Measurements from ENCODE around the gene THPO. TPM values are rescaled to one million over a fixed set of nuclear protein-coding genes. Genes with fewer than 3 reads are reported as not detected.
A peak's percentile ranks its signal among the peaks of the same experiment; 100 is the strongest.

Gene THPO
- total RNA-seq, 1 donor from 2014 or later: 2.3 TPM

DNA sequence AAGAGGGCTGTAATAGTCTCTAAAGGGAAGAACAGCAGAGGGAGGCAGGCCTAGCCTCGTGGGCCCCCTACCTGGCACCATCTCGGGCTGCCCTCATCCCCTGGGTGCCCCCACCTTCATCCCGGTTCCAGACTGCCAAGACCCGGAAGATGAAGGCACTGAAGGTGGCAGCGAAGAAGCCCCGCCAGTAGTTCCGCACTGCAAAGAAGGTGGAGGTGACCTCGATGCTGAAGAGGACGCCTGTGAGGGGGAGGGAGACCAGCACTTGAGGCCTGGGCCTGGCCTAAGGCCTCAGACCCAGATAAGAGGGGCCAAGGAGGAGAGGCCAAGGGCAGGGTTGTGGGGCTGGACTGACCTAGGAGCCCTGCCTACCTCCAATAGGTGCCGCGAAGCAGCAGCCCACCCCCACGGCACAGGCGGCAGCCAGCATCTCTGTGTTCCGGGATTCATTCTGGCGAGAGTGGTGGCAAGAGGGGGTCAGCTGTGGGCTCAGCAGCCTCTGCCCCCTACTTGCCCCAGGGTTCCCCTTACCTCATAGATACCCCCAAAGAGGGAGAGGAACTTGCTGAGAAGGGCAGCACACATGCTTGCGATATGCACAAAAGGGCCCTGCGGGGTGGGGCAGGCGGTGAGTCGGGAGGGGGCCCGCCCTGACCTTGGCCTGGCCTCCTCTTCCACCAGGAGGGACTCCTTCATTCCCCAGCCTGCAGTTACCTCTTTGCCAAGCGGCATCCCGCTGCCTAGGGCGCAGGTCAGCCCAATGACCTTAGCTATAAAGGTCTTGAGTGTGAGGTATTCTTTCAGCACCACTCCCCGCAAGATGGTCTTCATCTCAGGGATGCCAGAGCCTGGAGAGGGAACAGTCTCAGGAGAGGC is 20.5 kb downstream of the THPO start:
- Mint-ChIP-seq H3K27ac (no peak overlapping the region), H3K27me3 (ENCODE audit: insufficient read depth, low read depth) (peaks cover 9% of the 10 kb centered on the region), H3K4me3 (no peak overlapping the region), H3K9me3 (no peaks in the 10 kb centered on the region), H3K36me3 (peaks cover 6% of the 10 kb centered on the region), H3K4me1 (peaks cover 17% of the 10 kb centered on the region)
- Histone ChIP-seq H4K20me1 (ENCODE audit: low read depth) (peaks cover 4% of the 10 kb centered on the region), H3K4me3 (no peak overlapping the region), H3F3A (ENCODE audit: low read depth) (peaks cover 28% of the 10 kb centered on the region), H3K27ac (no peak overlapping the region), H3K4me1 (peaks cover 19% of the 10 kb centered on the region), H3K4me2 (no peak overlapping the region), H3K9ac (no peak overlapping the region), H3K79me2 (ENCODE audit: low read depth) (peaks cover 35% of the 10 kb centered on the region), H3K9me3 (ENCODE audit: low read depth) (no peaks in the 10 kb centered on the region), H2AFZ (replicated peaks) (no peak overlapping the region), H3K36me3 (no peaks in the 10 kb centered on the region), H3K27me3 (no peaks in the 10 kb centered on the region)
- TF ChIP-seq EZH2phosphoT487 (IDR thresholded peaks at IDR 0.05): no peak
- TF ChIP-seq, protein P1, sequence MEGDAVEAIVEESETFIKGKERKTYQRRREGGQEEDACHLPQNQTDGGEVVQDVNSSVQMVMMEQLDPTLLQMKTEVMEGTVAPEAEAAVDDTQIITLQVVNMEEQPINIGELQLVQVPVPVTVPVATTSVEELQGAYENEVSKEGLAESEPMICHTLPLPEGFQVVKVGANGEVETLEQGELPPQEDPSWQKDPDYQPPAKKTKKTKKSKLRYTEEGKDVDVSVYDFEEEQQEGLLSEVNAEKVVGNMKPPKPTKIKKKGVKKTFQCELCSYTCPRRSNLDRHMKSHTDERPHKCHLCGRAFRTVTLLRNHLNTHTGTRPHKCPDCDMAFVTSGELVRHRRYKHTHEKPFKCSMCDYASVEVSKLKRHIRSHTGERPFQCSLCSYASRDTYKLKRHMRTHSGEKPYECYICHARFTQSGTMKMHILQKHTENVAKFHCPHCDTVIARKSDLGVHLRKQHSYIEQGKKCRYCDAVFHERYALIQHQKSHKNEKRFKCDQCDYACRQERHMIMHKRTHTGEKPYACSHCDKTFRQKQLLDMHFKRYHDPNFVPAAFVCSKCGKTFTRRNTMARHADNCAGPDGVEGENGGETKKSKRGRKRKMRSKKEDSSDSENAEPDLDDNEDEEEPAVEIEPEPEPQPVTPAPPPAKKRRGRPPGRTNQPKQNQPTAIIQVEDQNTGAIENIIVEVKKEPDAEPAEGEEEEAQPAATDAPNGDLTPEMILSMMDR (IDR thresholded peaks at IDR 0.05): no peak
- TF ChIP-seq EZH2 (IDR thresholded peaks at IDR 0.05): no peak
- DNase-seq (ENCODE audit: low spot score): no peak

DNA sequence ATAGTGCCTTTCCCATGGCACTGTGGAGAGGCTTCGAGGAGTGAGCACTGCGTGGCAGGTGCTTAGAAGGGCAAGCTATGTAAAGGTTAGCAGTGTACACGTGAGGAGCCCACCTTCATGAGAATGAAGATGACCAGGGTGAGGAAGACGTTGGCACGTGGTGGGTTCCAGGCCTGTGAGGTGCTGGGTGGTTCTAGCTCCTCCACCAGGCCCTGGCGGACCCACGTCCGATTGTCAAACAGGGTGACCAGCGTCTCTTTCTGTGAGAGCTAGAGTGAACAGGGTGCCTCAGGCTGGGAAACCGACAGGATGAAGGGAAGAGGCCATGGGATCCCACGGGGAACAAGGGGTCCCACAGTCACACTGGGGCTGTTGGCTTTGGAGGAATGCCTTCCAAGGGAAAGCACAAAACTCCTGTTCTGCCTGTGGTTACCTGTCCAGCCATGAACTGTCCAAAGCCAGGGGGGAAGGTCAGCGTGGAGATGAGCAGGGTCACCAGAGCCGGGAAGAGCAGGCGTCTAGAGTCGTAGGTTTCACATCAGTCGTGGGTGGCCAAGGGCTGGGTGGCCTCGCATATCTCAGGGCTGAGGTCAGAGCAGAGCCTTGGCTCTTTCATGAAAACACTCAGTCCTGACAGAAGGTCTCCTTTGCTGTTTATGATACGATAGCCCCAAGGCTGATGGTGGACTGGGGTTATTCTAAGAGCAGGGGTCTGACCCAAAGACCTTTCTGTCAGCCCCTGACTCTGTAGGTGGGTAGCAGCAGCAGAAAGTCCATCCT is 22.6 kb downstream of the THPO start:
- TF ChIP-seq EZH2 (IDR thresholded peaks at IDR 0.05) (no peak), EZH2phosphoT487 (IDR thresholded peaks at IDR 0.05) (no peak)
- TF ChIP-seq, protein P1 (IDR thresholded peaks at IDR 0.05): no peak
- peaks cover 31% of the 10 kb centered on the region for H3K4me1 Mint-ChIP-seq
- H3K36me3 Mint-ChIP-seq: peaks cover 16% of the 10 kb centered on the region
- H3K9me3 ChIP-seq (ENCODE audit: low read depth): no peaks in the 10 kb centered on the region
- H3K9ac ChIP-seq: no peak overlapping the region
- no peak for DNase-seq (ENCODE audit: low spot score)
- no peaks in the 10 kb centered on the region for H3K9me3 Mint-ChIP-seq
- peaks cover 15% of the 10 kb centered on the region for H3K4me1 ChIP-seq
- peak overlapping the region; percentile 53 for H3K4me3 Mint-ChIP-seq
- no peak overlapping the region for H3K27ac Mint-ChIP-seq
- H3K27me3 Mint-ChIP-seq (ENCODE audit: insufficient read depth, low read depth): peaks cover 10% of the 10 kb centered on the region
- H2AFZ ChIP-seq (replicated peaks): no peak overlapping the region
- H3K27me3 ChIP-seq: no peaks in the 10 kb centered on the region
- H3K27ac ChIP-seq: no peak overlapping the region
- no peak overlapping the region for H3K4me3 ChIP-seq
- peaks cover 14% of the 10 kb centered on the region for H3F3A ChIP-seq (ENCODE audit: low read depth)
- no peaks in the 10 kb centered on the region for H3K36me3 ChIP-seq
- H4K20me1 ChIP-seq (ENCODE audit: low read depth): peaks cover 14% of the 10 kb centered on the region
- peaks cover 16% of the 10 kb centered on the region for H3K79me2 ChIP-seq (ENCODE audit: low read depth)
- no peak overlapping the region for H3K4me2 ChIP-seq

DNA sequence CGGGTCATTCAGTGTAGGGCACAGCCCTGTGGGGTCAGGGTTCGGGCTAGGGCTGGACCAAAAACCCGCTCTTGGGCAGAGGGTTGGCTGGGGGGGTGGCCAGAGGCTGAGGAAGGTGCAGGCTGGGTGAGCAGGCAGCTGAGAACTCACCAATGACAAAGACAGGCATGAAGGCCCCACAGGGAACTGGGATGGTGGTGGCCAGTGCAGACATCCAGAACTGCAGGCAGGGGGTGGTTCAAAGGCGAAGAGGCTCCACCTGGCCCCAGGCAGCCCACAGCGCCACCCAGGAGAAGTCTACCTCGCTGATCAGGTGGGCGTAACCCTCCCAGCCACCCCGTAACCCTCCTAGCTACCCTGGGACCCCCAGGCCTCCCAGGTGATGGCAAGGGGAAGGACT is 23.3 kb downstream of the THPO start:
- Histone ChIP-seq H3K9me3 (ENCODE audit: low read depth) (no peaks in the 10 kb centered on the region), H3K4me1 (peaks cover 11% of the 10 kb centered on the region), H3K27ac (no peak overlapping the region), H4K20me1 (ENCODE audit: low read depth) (peaks cover 14% of the 10 kb centered on the region), H3K4me2 (no peak overlapping the region), H3K79me2 (ENCODE audit: low read depth) (peaks cover 13% of the 10 kb centered on the region), H3F3A (ENCODE audit: low read depth) (peaks cover 12% of the 10 kb centered on the region), H2AFZ (replicated peaks) (no peak overlapping the region), H3K27me3 (no peaks in the 10 kb centered on the region), H3K4me3 (no peak overlapping the region), H3K36me3 (no peaks in the 10 kb centered on the region), H3K9ac (no peak overlapping the region)
- Mint-ChIP-seq H3K4me3 (peak overlapping the region; percentile 53), H3K36me3 (peaks cover 16% of the 10 kb centered on the region), H3K27ac (no peak overlapping the region), H3K9me3 (no peaks in the 10 kb centered on the region), H3K4me1 (peaks cover 27% of the 10 kb centered on the region), H3K27me3 (ENCODE audit: insufficient read depth, low read depth) (peaks cover 6% of the 10 kb centered on the region)
- TF ChIP-seq, protein P1 (IDR thresholded peaks at IDR 0.05): no peak
- no peak for TF ChIP-seq EZH2 (IDR thresholded peaks at IDR 0.05)
- TF ChIP-seq EZH2phosphoT487 (IDR thresholded peaks at IDR 0.05): no peak
- DNase-seq (ENCODE audit: low spot score): no peak

Data from neural progenitor cell (in vitro differentiated cells).